Measurements from ENCODE around the gene C2orf15.
"Not testable (repeated sequence)": the region's sequence is repeated elsewhere in the genome, so short reads cannot be mapped to it uniquely, and the experiment has no call there.

C2orf15 gene
- 0.26 to 2.9 reads per million in 2 experiments for total RNA-seq

GRCh38 chr2:99141110-99142108 is at the start of gene C2orf15:
Gene C2orf15, plus strand, starts transcription at chr2:99141707. Its CDS starts 8,852 bp downstream, at chr2:99150559.
- peak; percentile 95 for DNase-seq (ENCODE audit: low read depth)

- no peak for DNase-seq (ENCODE audit: low read depth)
Measured at GRCh38 chr2:99096728-99097127, 44.8 kb upstream of the C2orf15 start.

- DNase-seq (ENCODE audit: low read depth) = no peak
Measured at GRCh38 chr2:99101697-99102096, 39.8 kb upstream of the C2orf15 start.

- DNase-seq (ENCODE audit: low read depth) = no peak
Measured at GRCh38 chr2:99104006-99104405, 37.5 kb upstream of the C2orf15 start.

- DNase-seq (ENCODE audit: low read depth) = no peak
Measured at GRCh38 chr2:99106913-99107312, 34.6 kb upstream of the C2orf15 start.

GRCh38 chr2:99111236-99111635 is 30.3 kb upstream of the C2orf15 start:
- DNase-seq (ENCODE audit: low read depth) = no peak

GRCh38 chr2:99111945-99112344 is 29.6 kb upstream of the C2orf15 start:
- DNase-seq (ENCODE audit: low read depth) = no peak

GRCh38 chr2:99112617-99113016 is 28.9 kb upstream of the C2orf15 start:
- no peak for DNase-seq (ENCODE audit: low read depth)

GRCh38 chr2:99127981-99128380 is 13.5 kb upstream of the C2orf15 start:
- DNase-seq (ENCODE audit: low read depth) = no peak

GRCh38 chr2:99135044-99135556 is 6.4 kb upstream of the C2orf15 start:
- DNase-seq (ENCODE audit: low read depth) = not testable (repeated sequence)

- DNase-seq (ENCODE audit: low read depth) = no peak
Measured at GRCh38 chr2:99139003-99139402, 2.5 kb upstream of the C2orf15 start.

GRCh38 chr2:99140056-99140859 is 1.2 kb upstream of the C2orf15 start:
- DNase-seq (ENCODE audit: low read depth) = no peak

GRCh38 chr2:99140860-99141109 is 722 bp upstream of the C2orf15 start:
- no peak for DNase-seq (ENCODE audit: low read depth)

- no peak for DNase-seq (ENCODE audit: low read depth)
Measured at GRCh38 chr2:99150706-99151105, 9.2 kb downstream of the C2orf15 start.

GRCh38 chr2:99152199-99152895 is 10.8 kb downstream of the C2orf15 start:
- no peak for DNase-seq (ENCODE audit: low read depth)

- no peak for DNase-seq (ENCODE audit: low read depth)
Measured at GRCh38 chr2:99153921-99154604, 12.6 kb downstream of the C2orf15 start.

GRCh38 chr2:99154643-99155536 is 13.4 kb downstream of the C2orf15 start, which contains the start of the genes LIPT1 and TSGA10:
Gene LIPT1, plus strand, starts transcription at chr2:99154967. Its CDS starts 6,991 bp downstream, at chr2:99161958.
Gene TSGA10, minus strand, starts transcription at chr2:99154942. Its CDS starts 45,503 bp downstream, at chr2:99109439.
- peak; percentile 88 for DNase-seq (ENCODE audit: low read depth)

- DNase-seq (ENCODE audit: low read depth) = no peak
Measured at GRCh38 chr2:99156891-99157290, 15.4 kb downstream of the C2orf15 start.

- no peak for DNase-seq (ENCODE audit: low read depth)
Measured at GRCh38 chr2:99158599-99158998, 17.1 kb downstream of the C2orf15 start.

GRCh38 chr2:99159594-99159993 is 18.1 kb downstream of the C2orf15 start:
- no peak for DNase-seq (ENCODE audit: low read depth)

Measured in T follicular helper cell (primary cell).